Neural progenitor cell (in vitro differentiated cells): ENCODE data around the gene GNAI2. TPM values are rescaled to one million over a fixed set of nuclear protein-coding genes. Genes with fewer than 3 reads are reported as not detected.
A peak's percentile ranks its signal among the peaks of the same experiment; 100 is the strongest.

ENCODE experiments used
- DNase-seq: peaks from one replicate; pipeline ENCODE4 v3.0.0-alpha.2; 2016; ENCODE audit warnings: low spot score
- H2AFZ ChIP-seq: fragments of 200-600 bp; sonication (generic); replicated peaks from 2 replicates; pipeline ENCODE4 v1.6.1; 2016; ENCODE audit warnings: antibody characterized with exemption
- H3F3A ChIP-seq: fragments of 200-600 bp; sonication (generic); 2 replicates; pipeline ENCODE4 v1.6.1; 2016; ENCODE audit warnings: antibody characterized with exemption, low read depth
- H3K27ac ChIP-seq: fragments of 200-600 bp; sonication (generic); 2 replicates; pipeline ENCODE4 v1.5.1; 2016; ENCODE audit warnings: mild to moderate bottlenecking
- H3K27me3 ChIP-seq: fragments of 200-600 bp; sonication (generic); 2 replicates; pipeline ENCODE4 v1.6.1; 2016; ENCODE audit warnings: mild to moderate bottlenecking, moderate library complexity
- H3K36me3 ChIP-seq: fragments of 200-600 bp; sonication (generic); 2 replicates; pipeline ENCODE4 v1.5.1; 2016
- H3K4me1 ChIP-seq: fragments of 200-600 bp; sonication (generic); 2 replicates; pipeline ENCODE4 v1.6.1; 2016; ENCODE audit warnings: mixed run types
- H3K4me2 ChIP-seq: fragments of 200-600 bp; sonication (generic); 2 replicates; pipeline ENCODE4 v1.6.1; 2016
- H3K4me3 ChIP-seq: fragments of 200-600 bp; sonication (generic); 2 replicates; pipeline ENCODE4 v1.5.1; 2016
- H3K79me2 ChIP-seq: fragments of 200-600 bp; sonication (generic); 2 replicates; pipeline ENCODE4 v1.6.1; 2016; ENCODE audit warnings: low read depth
- H3K9ac ChIP-seq: fragments of 200-600 bp; sonication (generic); 2 replicates; pipeline ENCODE4 v1.6.1; 2016
- H3K9me3 ChIP-seq: fragments of 200-600 bp; sonication (generic); 2 replicates; pipeline ENCODE4 v1.5.1; 2016; ENCODE audit warnings: low read depth
- H4K20me1 ChIP-seq: fragments of 200-600 bp; sonication (generic); 2 replicates; pipeline ENCODE4 v1.6.1; 2016; ENCODE audit warnings: low read depth
- H3K27ac Mint-ChIP-seq: 3 replicates; pipeline ENCODE4 v1.8.0; 2021; ENCODE audit warnings: mixed read lengths
- H3K27me3 Mint-ChIP-seq: 2 replicates; pipeline ENCODE4 v1.8.0; 2022; ENCODE audit warnings: low read depth, mild to moderate bottlenecking, inconsistent platforms, moderate library complexity, mixed read lengths; ENCODE audit not compliant: insufficient read depth
- H3K36me3 Mint-ChIP-seq: 3 replicates; pipeline ENCODE4 v1.8.0; 2021; ENCODE audit warnings: mixed read lengths
- H3K4me1 Mint-ChIP-seq: 3 replicates; pipeline ENCODE4 v1.8.0; 2021; ENCODE audit warnings: mixed read lengths
- H3K4me3 Mint-ChIP-seq: 3 replicates; pipeline ENCODE4 v1.8.0; 2021; ENCODE audit warnings: mild to moderate bottlenecking, moderate library complexity, mixed read lengths
- H3K9me3 Mint-ChIP-seq: 3 replicates; pipeline ENCODE4 v1.8.0; 2020; ENCODE audit warnings: mixed read lengths
- EZH2 ChIP-seq: fragments of 200-600 bp; sonication (generic); IDR thresholded peaks from 2 replicates; pipeline ENCODE4 v1.6.1; 2017; ENCODE audit warnings: antibody characterized with exemption, mild to moderate bottlenecking, moderate library complexity
- EZH2phosphoT487 ChIP-seq: fragments of 200-600 bp; sonication (generic); IDR thresholded peaks from 2 replicates; pipeline ENCODE4 v1.6.1; 2017; ENCODE audit warnings: antibody characterized with exemption
- total RNA-seq: library from RNA; depleted of rRNA; stranded (reverse); fragments of >200 nt; gene quantifications from 2 replicates; pipeline ENCODE4 v1.2.3, GENCODE V29; 2015; ENCODE audit warnings: low replicate concordance
- TF ChIP-seq, protein P1 (sequence below): fragments of 200-600 bp; sonication (generic); IDR thresholded peaks from 2 replicates; pipeline ENCODE4 v1.5.1; 2017; ENCODE audit warnings: antibody characterized with exemption, mild to moderate bottlenecking

GNAI2 gene
- total RNA-seq, 1 donor from 2014 or later = 249 TPM

- Histone ChIP-seq H3K27me3 (no peaks in the 10 kb centered on the region), H2AFZ (no peak overlapping the region), H3K4me2 (no peak overlapping the region), H3K27ac (no peak overlapping the region), H3K79me2 (no peaks in the 10 kb centered on the region), H3K4me3 (no peak overlapping the region), H3K4me1 (peaks cover 57% of the 10 kb centered on the region), H3K9ac (no peak overlapping the region), H3K36me3 (no peaks in the 10 kb centered on the region), H3K9me3 (no peaks in the 10 kb centered on the region), H4K20me1 (no peaks in the 10 kb centered on the region), H3F3A (peaks cover 47% of the 10 kb centered on the region)
- no peak for TF ChIP-seq EZH2phosphoT487
- TF ChIP-seq, protein P1, sequence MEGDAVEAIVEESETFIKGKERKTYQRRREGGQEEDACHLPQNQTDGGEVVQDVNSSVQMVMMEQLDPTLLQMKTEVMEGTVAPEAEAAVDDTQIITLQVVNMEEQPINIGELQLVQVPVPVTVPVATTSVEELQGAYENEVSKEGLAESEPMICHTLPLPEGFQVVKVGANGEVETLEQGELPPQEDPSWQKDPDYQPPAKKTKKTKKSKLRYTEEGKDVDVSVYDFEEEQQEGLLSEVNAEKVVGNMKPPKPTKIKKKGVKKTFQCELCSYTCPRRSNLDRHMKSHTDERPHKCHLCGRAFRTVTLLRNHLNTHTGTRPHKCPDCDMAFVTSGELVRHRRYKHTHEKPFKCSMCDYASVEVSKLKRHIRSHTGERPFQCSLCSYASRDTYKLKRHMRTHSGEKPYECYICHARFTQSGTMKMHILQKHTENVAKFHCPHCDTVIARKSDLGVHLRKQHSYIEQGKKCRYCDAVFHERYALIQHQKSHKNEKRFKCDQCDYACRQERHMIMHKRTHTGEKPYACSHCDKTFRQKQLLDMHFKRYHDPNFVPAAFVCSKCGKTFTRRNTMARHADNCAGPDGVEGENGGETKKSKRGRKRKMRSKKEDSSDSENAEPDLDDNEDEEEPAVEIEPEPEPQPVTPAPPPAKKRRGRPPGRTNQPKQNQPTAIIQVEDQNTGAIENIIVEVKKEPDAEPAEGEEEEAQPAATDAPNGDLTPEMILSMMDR = no peak
- TF ChIP-seq EZH2 = no peak
- Mint-ChIP-seq H3K27me3 (peaks cover 13% of the 10 kb centered on the region), H3K9me3 (no peaks in the 10 kb centered on the region), H3K36me3 (no peaks in the 10 kb centered on the region), H3K27ac (peak overlapping the region; percentile 83), H3K4me1 (peaks cover 72% of the 10 kb centered on the region), H3K4me3 (no peak overlapping the region)
- no peak for DNase-seq
Observed at GRCh38 chr3:50266017-50266416, 30.0 kb downstream of the GNAI2 start.

GRCh38 chr3:50266836-50267235 is 30.8 kb downstream of the GNAI2 start:
- Histone ChIP-seq H3K4me1 (peaks cover 52% of the 10 kb centered on the region), H3K27me3 (no peaks in the 10 kb centered on the region), H3K79me2 (no peaks in the 10 kb centered on the region), H3K4me3 (no peak overlapping the region), H3K9ac (no peak overlapping the region), H4K20me1 (no peaks in the 10 kb centered on the region), H3F3A (peaks cover 41% of the 10 kb centered on the region), H3K36me3 (no peaks in the 10 kb centered on the region), H3K9me3 (no peaks in the 10 kb centered on the region), H2AFZ (no peak overlapping the region), H3K4me2 (peak overlapping the region; percentile 58), H3K27ac (no peak overlapping the region)
- Mint-ChIP-seq H3K4me3 (no peak overlapping the region), H3K4me1 (peaks cover 73% of the 10 kb centered on the region), H3K36me3 (no peaks in the 10 kb centered on the region), H3K27me3 (peaks cover 13% of the 10 kb centered on the region), H3K27ac (no peak overlapping the region), H3K9me3 (no peaks in the 10 kb centered on the region)
- DNase-seq = no peak
- TF ChIP-seq EZH2 (no peak), EZH2phosphoT487 (no peak)
- TF ChIP-seq, protein P1 = no peak

DNA sequence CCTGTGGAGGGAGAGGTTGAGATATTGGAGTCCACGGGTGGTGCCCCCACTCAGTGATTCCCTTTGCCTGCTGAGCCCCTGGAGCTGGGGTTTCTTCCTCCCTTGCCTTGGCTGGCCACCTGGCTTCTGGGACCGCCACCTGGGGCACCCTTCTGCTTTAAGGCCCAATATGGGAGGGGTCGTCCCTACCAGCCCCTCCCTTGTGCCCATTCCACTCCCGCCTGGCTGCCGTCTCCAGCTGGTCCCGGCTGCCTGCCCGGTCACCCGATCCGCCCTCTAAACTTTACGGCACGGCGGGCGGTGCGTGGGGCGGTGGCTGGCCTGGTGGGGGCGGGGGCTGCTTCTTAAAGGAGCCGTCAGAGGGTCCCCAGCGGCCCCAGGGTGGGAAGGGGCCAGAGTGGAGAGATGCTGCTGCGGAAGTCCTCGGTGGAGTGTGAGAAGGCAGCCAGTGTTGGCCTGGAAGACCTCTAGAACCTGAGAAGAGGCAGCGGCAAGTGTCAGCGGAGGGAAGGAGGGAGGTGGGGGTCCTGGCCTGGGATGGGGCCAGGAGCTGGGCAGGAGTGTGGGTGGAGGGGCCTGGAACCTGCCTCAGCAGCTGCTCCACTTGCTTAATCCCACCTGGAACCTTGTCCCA is 31.4 kb downstream of the GNAI2 start:
- H3K9ac ChIP-seq = no peak overlapping the region
- no peaks in the 10 kb centered on the region for H4K20me1 ChIP-seq
- no peaks in the 10 kb centered on the region for H3K79me2 ChIP-seq
- Mint-ChIP-seq H3K4me3 (no peak overlapping the region), H3K36me3 (no peaks in the 10 kb centered on the region), H3K9me3 (no peaks in the 10 kb centered on the region), H3K27ac (no peak overlapping the region), H3K27me3 (peaks cover 11% of the 10 kb centered on the region), H3K4me1 (peaks cover 71% of the 10 kb centered on the region)
- H3K27ac ChIP-seq = no peak overlapping the region
- H3K4me3 ChIP-seq = peak overlapping the region; percentile 16
- H3K27me3 ChIP-seq = no peaks in the 10 kb centered on the region
- peak overlapping the region; percentile 58 for H3K4me2 ChIP-seq
- H2AFZ ChIP-seq = no peak overlapping the region
- H3K9me3 ChIP-seq = no peaks in the 10 kb centered on the region
- H3F3A ChIP-seq = peaks cover 41% of the 10 kb centered on the region
- peaks cover 52% of the 10 kb centered on the region for H3K4me1 ChIP-seq
- no peak for TF ChIP-seq EZH2phosphoT487
- TF ChIP-seq, protein P1 = no peak
- no peak for TF ChIP-seq EZH2
- peak; percentile 52 for DNase-seq
- no peaks in the 10 kb centered on the region for H3K36me3 ChIP-seq
